Adrenal gland (tissue), 12 donors: ENCODE results near the gene SPATC1L. TPM values are rescaled to one million over a fixed set of nuclear protein-coding genes. Genes with fewer than 3 reads are reported as not detected.

Experiments used
- DNase-seq, 7 donors: peaks; one replicate each; pipeline ENCODE4 v3.0.0-alpha.2; 2019 to 2020
- H3K27ac ChIP-seq, 5 donors: fragments of 200-600 bp; sonication (generic) in 4 of 5; 1 replicate in 3 of 5; 2 replicates in 2 of 5; pipeline versions ENCODE4 v1.5.1 to v1.8.0; 2016 to 2020; ENCODE audit warnings: mild to moderate bottlenecking in 1 of 5
- H3K27me3 ChIP-seq: fragments of 200-600 bp; 2 replicates; pipeline ENCODE4 v1.8.0; 2021
- H3K36me3 ChIP-seq, 2 donors: fragments of 200-600 bp; replicated peaks in 1 of 2; 1 replicate in 1 of 2; 2 replicates in 1 of 2; pipeline versions ENCODE4 v1.5.1 to v1.8.0; 2018 to 2022
- H3K4me1 ChIP-seq, 2 donors: fragments of 200-600 bp; replicated peaks in 1 of 2; 1 replicate in 1 of 2; 2 replicates in 1 of 2; pipeline versions ENCODE4 v1.5.1 to v1.8.0; 2018 to 2021
- H3K4me3 ChIP-seq, 4 donors: fragments of 200-600 bp; sonication (generic) in 3 of 4; one replicate each; pipeline ENCODE4 v1.5.1; 2016 to 2018
- H3K9me3 ChIP-seq, 3 donors: fragments of 200-600 bp; sonication (generic) in 1 of 3; replicated peaks in 1 of 3; 1 replicate in 2 of 3; 2 replicates in 1 of 3; pipeline versions ENCODE4 v1.5.1 to v1.8.0; 2016 to 2021
- CTCF ChIP-seq, 6 experiments: fragments of 450-650 bp in 4 of 6; fragments of 200-600 bp in 2 of 6; sonication (generic) in 1 of 6; IDR thresholded peaks; 1 replicate in 5 of 6; 2 replicates in 1 of 6; pipeline versions ENCODE4 v1.5.1 to v1.8.0; 2016 to 2021; ENCODE audit warnings: antibody characterized with exemption in 6 of 6, mild to moderate bottlenecking in 2 of 6, moderate library complexity in 1 of 6
- POLR2A ChIP-seq, 2 donors: fragments of 450-650 bp; IDR thresholded peaks; one replicate each; pipeline ENCODE4 v1.6.1; 2017; ENCODE audit warnings: antibody characterized with exemption in 2 of 2, mild to moderate bottlenecking in 2 of 2, moderate library complexity in 1 of 2
- WGBS, 4 donors: extraction: QIAGEN DNeasy Blood & Tissue Kit in 2 of 4; methylation state at CpG; one replicate each; pipeline versions ENCODE4 v1.1.5 to v1.1.7; 2013 to 2017; 5-methylcytosine and 5-hydroxymethylcytosine counted together
- intact Hi-C, 2 donors: fragments of 100-400 bp; cut with DNase I; formaldehyde crosslinking; loops; one replicate each; pipeline versions ENCODE4 v1.14.1 to v1.15.0; 2022 to 2023
- polyA plus RNA-seq, 3 donors: library from polyadenylated mRNA; stranded (reverse); fragments of 200-250 nt in 2 of 3; fragments of 350-450 nt in 1 of 3; fragmentation: Illumina TruSeq in 1 of 3; extraction: RNeasy Lipid Tissue Mini Kit (QIAGEN cat#74804) in 1 of 3; gene quantifications; one replicate each; pipeline ENCODE4 v1.2.3, GENCODE V29; 2013 to 2014
- total RNA-seq, 9 donors: library from RNA; depleted of rRNA in 4 of 9; stranded (reverse); fragments of >200 nt in 4 of 9; fragments of 120-200 nt in 1 of 9; fragmentation: NEBNext Ultra II Directional in 1 of 9; extraction: Animal tissue kit (Norgen Biotek cat#: 25700) in 1 of 9; gene quantifications; one replicate each; pipeline versions ENCODE4 v1.1.0 to v1.2.4, GENCODE V29; 2013 to 2023
- donor health status: healthy with polysubstance abuse.
- donor health status: Bipolar disorder and iron deficiency.
- donor health status: DM: yes; HTN: yes; CAD: no.
- donor health status: DM: no; HTN: no; CAD: no.
- donor health status: DM: no; HTN: no; CAD: no.
- donor health status: DM: yes; HTN: yes; CAD: no.

SPATC1L gene
- total and polyA plus RNA-seq, 12 donors, result 8.4 to 91.5 (median 25.3) TPM

DNA sequence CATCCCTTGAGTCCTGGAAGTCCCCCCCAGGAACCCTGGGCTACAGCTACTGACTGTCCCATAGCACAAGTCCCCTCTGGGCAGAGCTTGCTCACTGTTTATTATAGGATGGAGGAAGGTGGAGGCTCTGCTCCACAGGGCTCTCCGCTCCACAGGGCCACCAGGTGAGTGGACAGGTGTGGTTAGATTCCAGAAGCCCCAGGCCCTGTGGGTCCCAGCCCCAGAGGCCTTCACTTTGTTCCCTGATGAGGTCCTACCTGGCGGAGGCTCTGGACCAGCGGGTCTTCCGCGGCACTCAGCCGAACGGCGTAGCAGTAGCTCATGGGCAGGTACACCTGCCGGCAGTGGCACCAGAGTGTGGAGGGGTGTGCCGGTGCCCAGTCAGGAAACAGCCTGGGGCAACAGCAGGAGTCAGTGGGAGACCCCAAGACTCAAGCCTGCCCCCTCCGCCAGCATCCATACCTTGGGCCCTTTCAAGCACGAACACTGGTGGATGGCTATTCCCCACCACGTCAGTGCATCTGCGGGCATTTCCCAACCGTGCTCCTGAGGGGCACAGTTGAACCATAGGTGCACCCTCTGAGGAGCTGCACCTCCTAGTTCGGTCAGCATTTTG is 32.0 kb upstream of the SPATC1L start:
- no peak overlapping the region for H3K27ac ChIP-seq
- no peaks in the 10 kb centered on the region for H3K4me1 ChIP-seq
- no peaks in the 10 kb centered on the region for H3K9me3 ChIP-seq
- no peaks in the 10 kb centered on the region for H3K27me3 ChIP-seq
- WGBS, 4 donors, result 90 to 95% (median 94%) methylated on average over 13 to 16 of the region's 16 CpGs
- TF ChIP-seq POLR2A (IDR thresholded peaks at IDR 0.05), result no peak
- TF ChIP-seq CTCF (IDR thresholded peaks at IDR 0.05), result no peak
- no peak overlapping the region for H3K4me3 ChIP-seq
- H3K36me3 ChIP-seq, result peaks cover 0 to 47% of the 10 kb centered on the region in 2 donors
- intact Hi-C loops, result no loop called here
- DNase-seq, result peak in 2 of 7 donors; percentile 11 to 13

GRCh38 chr21:46215436-46216131 is 31.3 kb upstream of the SPATC1L start:
- DNase-seq, result peak in 2 of 7 donors; percentile 11 to 14
- 80 to 91% (median 84%) methylated on average over 5 to 20 of the region's 20 CpGs for WGBS, 4 donors

GRCh38 chr21:46214478-46215340 is 30.4 kb upstream of the SPATC1L start:
- intact Hi-C loops, result no loop called here
- H3K4me1 ChIP-seq, result no peaks in the 10 kb centered on the region
- H3K9me3 ChIP-seq, result no peaks in the 10 kb centered on the region
- peaks cover 0 to 46% of the 10 kb centered on the region in 2 donors for H3K36me3 ChIP-seq
- TF ChIP-seq CTCF (IDR thresholded peaks at IDR 0.05), result no peak
- no peaks in the 10 kb centered on the region for H3K27me3 ChIP-seq
- H3K27ac ChIP-seq, result no peak overlapping the region
- DNase-seq, result peak in 2 of 7 donors; percentile 9 to 10
- H3K4me3 ChIP-seq, result no peak overlapping the region
- WGBS, 4 donors, result 89 to 95% (median 93%) methylated on average over 14 to 27 of the region's 27 CpGs

More at GRCh38 chr21:46215436-46216131, 31.3 kb upstream of the SPATC1L start:
- TF ChIP-seq CTCF (IDR thresholded peaks at IDR 0.05) (no peak), POLR2A (IDR thresholded peaks at IDR 0.05) (no peak)
- H3K27me3 ChIP-seq, result no peaks in the 10 kb centered on the region
- H3K4me1 ChIP-seq, result no peaks in the 10 kb centered on the region
- H3K9me3 ChIP-seq, result no peaks in the 10 kb centered on the region
- H3K4me3 ChIP-seq, result no peak overlapping the region
- intact Hi-C loops, result no loop called here
- H3K27ac ChIP-seq, result no peak overlapping the region
- H3K36me3 ChIP-seq, result peaks cover 0 to 46% of the 10 kb centered on the region in 2 donors
